Naive B cell (primary cell): ENCODE data around the gene GH2. TPM values are rescaled to one million over a fixed set of nuclear protein-coding genes. Genes with fewer than 3 reads are reported as not detected.

Experiments used
- ATAC-seq, 2 donors: fragments of 150-1000 bp; cut with Tn5 transposase; 2 replicates each; pipeline ENCODE4 v1.10.0; 2021; ENCODE audit warnings: low read depth in 2 of 2, mild to moderate bottlenecking in 2 of 2, moderate library complexity in 2 of 2
- DNase-seq: peaks from one replicate; pipeline ENCODE4 v3.0.0; 2022
- H3K27ac Mint-ChIP-seq, 6 donors: one replicate each; pipeline ENCODE4 v1.8.0; 2020 to 2022; ENCODE audit warnings: mild to moderate bottlenecking in 6 of 6, mixed read lengths in 6 of 6, moderate library complexity in 5 of 6, inconsistent platforms in 2 of 6
- H3K27me3 Mint-ChIP-seq, 3 donors: one replicate each; pipeline ENCODE4 v1.8.0; 2021 to 2022; ENCODE audit warnings: mixed read lengths in 3 of 3, mild to moderate bottlenecking in 1 of 3
- H3K36me3 Mint-ChIP-seq, 2 donors: one replicate each; pipeline ENCODE4 v1.8.0; 2020 to 2022; ENCODE audit warnings: mixed read lengths in 2 of 2, inconsistent platforms in 1 of 2, mild to moderate bottlenecking in 1 of 2
- H3K4me1 Mint-ChIP-seq, 3 donors: one replicate each; pipeline ENCODE4 v1.8.0; 2020 to 2022; ENCODE audit warnings: mixed read lengths in 3 of 3, inconsistent platforms in 1 of 3, mild to moderate bottlenecking in 1 of 3, moderate library complexity in 1 of 3
- H3K4me3 Mint-ChIP-seq, 8 donors: one replicate each; pipeline ENCODE4 v1.8.0; 2020 to 2022; ENCODE audit warnings: mild to moderate bottlenecking in 8 of 8, mixed read lengths in 8 of 8, moderate library complexity in 8 of 8, inconsistent platforms in 2 of 8
- H3K9me3 Mint-ChIP-seq, 7 donors: one replicate each; pipeline ENCODE4 v1.8.0; 2020 to 2022; ENCODE audit warnings: mixed read lengths in 7 of 7, mild to moderate bottlenecking in 5 of 7, inconsistent platforms in 2 of 7, moderate library complexity in 1 of 7
- polyA plus RNA-seq, 6 donors: library from polyadenylated mRNA; unstranded; fragments of 300-500 nt; fragmentation: Illumina TruSeq; gene quantifications; one replicate each; pipeline ENCODE4 v1.2.3, GENCODE V29; 2021; ENCODE audit warnings: low read depth in 6 of 6

The GH2 gene
- polyA plus RNA-seq, 6 donors from 2014 or later = not detected

GRCh38 chr17:63830278-63830677, 51.5 kb downstream of the GH2 start:
- Mint-ChIP-seq H3K27ac (peak overlapping the region in 3 of 6 donors; percentile 5 to 76 (median 57)), H3K36me3 (peaks cover 0 to 19% of the 10 kb centered on the region in 2 donors), H3K4me3 (peak overlapping the region in 3 of 8 donors; percentile 9 to 97 (median 59)), H3K9me3 (no peaks in the 10 kb centered on the region), H3K4me1 (peaks cover 51 to 74% (median 72%) of the 10 kb centered on the region in 3 donors), H3K27me3 (no peaks in the 10 kb centered on the region)
- ATAC-seq (no peak), DNase-seq (no peak)

Other genes with a start within 250 kb of the GH2 start
- gene LIMD2, start 181.8 kb downstream of the GH2 start, polyA plus RNA-seq = 100 to 1,000 TPM; 557 to 994 (median 667) TPM
- gene STRADA, start 140.1 kb downstream of the GH2 start, polyA plus RNA-seq = 10 to 100 TPM; 21.1 to 33.2 (median 26.3) TPM
- gene CCDC47, start 108.3 kb downstream of the GH2 start, polyA plus RNA-seq = 10 to 100 TPM; 27.1 to 46.1 (median 36.3) TPM
- 10 to 100 TPM in 4 of 6 donors, 1 to 10 TPM in 2; 6.3 to 24.1 (median 13.5) TPM for gene DDX42, start 107.8 kb downstream of the GH2 start, polyA plus RNA-seq
- 100 to 1,000 TPM; 107 to 220 (median 118) TPM for gene PSMC5, start 54.5 kb downstream of the GH2 start, polyA plus RNA-seq
- gene FTSJ3, start 54.3 kb downstream of the GH2 start, polyA plus RNA-seq = 10 to 100 TPM in 5 of 6 donors, 1 to 10 TPM in 1; 3.8 to 35.5 (median 22.2) TPM
- 100 to 1,000 TPM in 2 of 6 donors, 10 to 100 TPM in 4; 62.0 to 142 (median 95.1) TPM for gene SMARCD2, start 39.3 kb downstream of the GH2 start, polyA plus RNA-seq
- not detected for gene CSH2, start 8.3 kb downstream of the GH2 start, polyA plus RNA-seq
- not detected for gene CSH1, start 14.6 kb upstream of the GH2 start, polyA plus RNA-seq
- not detected for gene CSHL1, start 29.3 kb upstream of the GH2 start, polyA plus RNA-seq
- gene GH1, start 36.9 kb upstream of the GH2 start, polyA plus RNA-seq = 1 to 10 TPM in 1 of 6 donors, not detected in 5; 1.8 TPM
- 1,000 to 10,000 TPM; 2,263 to 2,851 (median 2,433) TPM for gene CD79B, start 50.4 kb upstream of the GH2 start, polyA plus RNA-seq
- gene SCN4A, start 91.0 kb upstream of the GH2 start, polyA plus RNA-seq = 1 to 10 TPM in 3 of 6 donors, under 1 TPM in 2, not detected in 1; 0.89 to 1.4 (median 1.1) TPM
- gene PRR29, start 116.4 kb upstream of the GH2 start, polyA plus RNA-seq = 1 to 10 TPM; 3.5 to 6.8 (median 5.8) TPM
- 100 to 1,000 TPM; 214 to 346 (median 290) TPM for gene ICAM2, start 138.7 kb upstream of the GH2 start, polyA plus RNA-seq
- gene ERN1, start 248.2 kb upstream of the GH2 start, polyA plus RNA-seq = 1 to 10 TPM; 2.2 to 5.1 (median 4.2) TPM